B cell (primary cell): ENCODE data around the gene DDAH1. TPM values are rescaled to one million over a fixed set of nuclear protein-coding genes. Genes with fewer than 3 reads are reported as not detected.

Experiments
- ATAC-seq: fragments of 200-7000 bp; cut with Tn5 transposase; one replicate; pipeline ENCODE4 v1.10.0; 2021; ENCODE audit warnings: low read depth, mild to moderate bottlenecking, moderate number of reproducible peaks, moderate library complexity
- CTCF ChIA-PET: fragments of 350-600 bp; sonication (Branson Sonifier 250); formaldehyde crosslinking; loops from one replicate; lab custom pipeline; 2021; ENCODE audit warnings: antibody characterized with exemption, inconsistent platforms; lab: Charles Lee
- POLR2A ChIA-PET: fragments of 350-600 bp; sonication (Branson Sonifier 250); formaldehyde crosslinking; loops from one replicate; lab custom pipeline; 2021; ENCODE audit warnings: antibody characterized with exemption; lab: Charles Lee
- DNase-seq: peaks from one replicate; pipeline ENCODE4 v3.0.0; 2013
- H2AFZ ChIP-seq: 2 replicates; pipeline ENCODE4 v1.6.1; 2012; ENCODE audit warnings: mild to moderate bottlenecking, low read depth, low read length; ENCODE audit not compliant: insufficient read depth, poor library complexity, severe bottlenecking
- H3K27ac ChIP-seq, 2 donors: 1 replicate in 1 of 2; 2 replicates in 1 of 2; pipeline ENCODE4 v1.5.1; 2012 to 2013; ENCODE audit warnings: low read length in 2 of 2, mild to moderate bottlenecking in 2 of 2, moderate library complexity in 1 of 2
- H3K27me3 ChIP-seq, 4 experiments: fragments of 200-600 bp in 1 of 4; sonication (generic) in 1 of 4; replicated peaks in 1 of 4; 1 replicate in 2 of 4; 2 replicates in 2 of 4; pipeline versions ENCODE4 v1.6.1 to v1.7.0; 2013 to 2016; ENCODE audit warnings: low read length in 3 of 4, mild to moderate bottlenecking in 2 of 4, mixed read lengths in 1 of 4, moderate library complexity in 1 of 4; ENCODE audit not compliant: insufficient read depth in 4 of 4, control insufficient read depth in 3 of 4; ENCODE audit errors: control extremely low read depth in 1 of 4
- H3K36me3 ChIP-seq, 2 experiments: replicated peaks in 1 of 2; 1 replicate in 1 of 2; 2 replicates in 1 of 2; pipeline versions ENCODE4 v1.6.1 to v1.7.1; 2013; ENCODE audit warnings: low read length in 1 of 2; ENCODE audit not compliant: insufficient read depth in 2 of 2, control insufficient read depth in 1 of 2; ENCODE audit errors: control extremely low read depth in 1 of 2, extremely low read depth in 1 of 2
- H3K4me1 ChIP-seq, 2 donors: fragments of 200-600 bp in 1 of 2; sonication (generic) in 1 of 2; 1 replicate in 1 of 2; 2 replicates in 1 of 2; pipeline versions ENCODE4 v1.5.1 to v1.6.1; 2013 to 2017; ENCODE audit warnings: low read length in 2 of 2; ENCODE audit not compliant: control insufficient read depth in 2 of 2, insufficient read depth in 2 of 2
- H3K4me2 ChIP-seq: replicated peaks from 2 replicates; pipeline ENCODE3; 2012; ENCODE audit warnings: mild to moderate bottlenecking, low read depth, low read length; ENCODE audit not compliant: poor library complexity, severe bottlenecking
- H3K4me3 ChIP-seq, 5 experiments: fragments of 200-600 bp in 1 of 5; sonication (generic) in 1 of 5; 1 replicate in 3 of 5; 2 replicates in 2 of 5; pipeline versions ENCODE4 v1.5.1 to v1.7.0; 2011 to 2016; ENCODE audit warnings: low read length in 4 of 5, mild to moderate bottlenecking in 4 of 5, low read depth in 2 of 5, control low read depth in 1 of 5, moderate library complexity in 1 of 5; ENCODE audit not compliant: insufficient read depth in 1 of 5; ENCODE audit errors: control extremely low read depth in 1 of 5, extremely low read depth in 1 of 5
- H3K79me2 ChIP-seq: fragments of 200-600 bp; sonication (generic); one replicate; pipeline ENCODE4 v1.6.0; 2016; ENCODE audit warnings: low read length; ENCODE audit not compliant: control insufficient read depth, insufficient read depth
- H3K9ac ChIP-seq: fragments of 200-600 bp; sonication (generic); 2 replicates; pipeline ENCODE4 v1.6.1; 2017; ENCODE audit warnings: mild to moderate bottlenecking, low read length, moderate library complexity
- H3K9me3 ChIP-seq, 3 donors: one replicate each; pipeline versions ENCODE4 v1.6.1 to v1.7.1; 2013; ENCODE audit warnings: low read length in 2 of 3; ENCODE audit not compliant: control insufficient read depth in 2 of 3, insufficient read depth in 1 of 3; ENCODE audit errors: control extremely low read depth in 1 of 3
- H4K20me1 ChIP-seq: 2 replicates; pipeline ENCODE4 v1.6.0; 2012; ENCODE audit warnings: mild to moderate bottlenecking, low read length; ENCODE audit not compliant: insufficient read depth, control insufficient read depth, poor library complexity, severe bottlenecking
- H3K27ac Mint-ChIP-seq: one replicate; pipeline ENCODE4 v1.8.0; 2021; ENCODE audit warnings: mixed read lengths
- H3K27me3 Mint-ChIP-seq: one replicate; pipeline ENCODE4 v1.8.0; 2021; ENCODE audit warnings: mixed read lengths
- H3K4me1 Mint-ChIP-seq: one replicate; pipeline ENCODE4 v1.8.0; 2021; ENCODE audit warnings: mixed read lengths
- H3K4me3 Mint-ChIP-seq: one replicate; pipeline ENCODE4 v1.8.0; 2021; ENCODE audit warnings: mixed read lengths
- H3K9me3 Mint-ChIP-seq: one replicate; pipeline ENCODE4 v1.8.0; 2022; ENCODE audit warnings: mixed read lengths; ENCODE audit not compliant: insufficient read depth
- EZH2 ChIP-seq: IDR thresholded peaks from 2 replicates; pipeline ENCODE4 v1.6.1; 2012; ENCODE audit warnings: borderline replicate concordance, low read depth, mild to moderate bottlenecking, moderate library complexity, low read length; ENCODE audit not compliant: insufficient read depth, poor library complexity, severe bottlenecking
- WGBS: methylation state at CpG from one replicate; pipeline ENCODE4 v1.1.5; 2013; ENCODE audit warnings: missing lambda C conversion rate; ENCODE audit not compliant: insufficient coverage; 5-methylcytosine and 5-hydroxymethylcytosine counted together
- intact Hi-C: fragments of 100-400 bp; cut with micrococcal nuclease; formaldehyde crosslinking; loops from one replicate; pipeline ENCODE4 v1.10.0; 2022
- polyA plus RNA-seq: library from polyadenylated mRNA; depleted of rRNA; stranded (reverse); fragments of >200 nt; gene quantifications from 2 replicates; pipeline ENCODE4 v1.2.3, GENCODE V29; 2012
- total RNA-seq, 2 donors: library from RNA; stranded (reverse); fragments of 120-200 nt in 1 of 2; gene quantifications; 1 replicate in 1 of 2; 2 replicates in 1 of 2; pipeline versions ENCODE4 v1.2.3 to v1.2.4, GENCODE V29; 2013 to 2022
- TF ChIP-seq, protein P1 (sequence below): fragments of 200-600 bp; IDR thresholded peaks from one replicate; pipeline ENCODE4 v1.8.0; 2022; ENCODE audit warnings: antibody characterized with exemption, mild to moderate bottlenecking

The DDAH1 gene
- total and polyA plus RNA-seq, 2 donors (not counting 1 experiment from before 2014, with no cell fraction given), result 0.04 TPM; not detected in 1

DNA sequence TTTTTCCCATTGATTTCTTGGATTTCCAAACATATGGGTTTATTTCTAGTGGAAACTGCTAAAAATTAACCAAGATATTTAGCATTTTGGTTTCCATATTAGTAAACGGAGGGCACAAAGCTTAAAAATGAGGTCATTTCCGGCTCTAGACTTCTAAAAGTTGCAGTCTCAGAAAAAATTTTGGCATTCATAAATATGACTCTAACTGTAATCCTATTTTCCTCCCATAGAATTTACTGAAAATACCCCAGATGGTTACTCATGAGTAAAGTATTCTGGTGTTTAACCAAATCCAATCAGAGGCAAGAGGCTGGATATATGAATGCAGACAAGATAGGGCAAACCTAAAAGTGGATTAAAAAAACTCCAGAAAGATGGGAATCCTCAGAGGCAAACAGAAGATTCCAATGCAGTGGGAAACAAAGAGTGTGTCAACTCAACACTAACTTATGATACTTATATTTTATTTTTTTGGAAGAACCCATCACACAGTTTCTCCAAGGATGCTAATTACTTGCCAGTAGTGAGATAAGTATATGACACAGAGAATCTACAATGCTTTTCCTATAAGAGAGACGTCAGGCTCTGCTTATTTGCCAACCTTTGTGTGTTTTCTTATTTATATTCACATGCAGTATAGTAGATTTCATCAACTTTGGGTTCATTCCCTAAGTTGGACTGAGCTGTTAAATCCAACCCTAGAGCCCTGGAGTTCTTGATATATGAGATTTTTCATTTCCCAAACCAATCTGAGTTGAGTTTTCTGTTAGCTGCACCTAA is 98.4 kb downstream of the DDAH1 start:
- ATAC-seq, result no peak
- no CpG with 5 or more reads among the region's 3 CpGs for WGBS

DNA sequence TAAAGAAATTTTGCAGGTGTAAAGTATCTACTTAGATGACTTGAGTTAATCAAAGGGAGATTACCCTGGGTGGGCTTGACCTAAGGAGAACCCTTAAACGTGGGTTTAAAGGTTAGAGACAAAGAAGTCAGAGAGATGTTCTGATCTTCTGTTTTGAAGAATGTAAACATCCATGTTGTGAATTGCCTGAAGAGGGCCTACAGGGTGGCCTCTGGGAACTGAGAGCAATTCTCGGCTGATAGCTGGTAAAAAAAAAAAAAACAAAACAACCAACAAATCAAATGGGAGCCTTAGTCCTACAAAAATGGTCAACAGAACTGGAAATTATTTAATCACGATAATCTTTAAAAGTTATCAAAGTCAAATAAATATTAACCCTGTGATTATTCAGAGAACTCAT is 99.1 kb downstream of the DDAH1 start:
- Histone ChIP-seq H3K27ac (no peak overlapping the region), H2AFZ (no peak overlapping the region), H3K27me3 (no peaks in the 10 kb centered on the region), H3K79me2 (no peaks in the 10 kb centered on the region), H4K20me1 (no peaks in the 10 kb centered on the region), H3K4me2 (no peak overlapping the region), H3K9me3 (no peaks in the 10 kb centered on the region), H3K4me3 (no peak overlapping the region), H3K9ac (no peak overlapping the region), H3K36me3 (no peaks in the 10 kb centered on the region), H3K4me1 (no peaks in the 10 kb centered on the region)
- Mint-ChIP-seq H3K27ac (no peak overlapping the region), H3K4me1 (no peaks in the 10 kb centered on the region), H3K27me3 (no peaks in the 10 kb centered on the region), H3K9me3 (no peaks in the 10 kb centered on the region), H3K4me3 (no peak overlapping the region)
- ATAC-seq, result no peak
- no peak for TF ChIP-seq EZH2
- TF ChIP-seq, protein P1, sequence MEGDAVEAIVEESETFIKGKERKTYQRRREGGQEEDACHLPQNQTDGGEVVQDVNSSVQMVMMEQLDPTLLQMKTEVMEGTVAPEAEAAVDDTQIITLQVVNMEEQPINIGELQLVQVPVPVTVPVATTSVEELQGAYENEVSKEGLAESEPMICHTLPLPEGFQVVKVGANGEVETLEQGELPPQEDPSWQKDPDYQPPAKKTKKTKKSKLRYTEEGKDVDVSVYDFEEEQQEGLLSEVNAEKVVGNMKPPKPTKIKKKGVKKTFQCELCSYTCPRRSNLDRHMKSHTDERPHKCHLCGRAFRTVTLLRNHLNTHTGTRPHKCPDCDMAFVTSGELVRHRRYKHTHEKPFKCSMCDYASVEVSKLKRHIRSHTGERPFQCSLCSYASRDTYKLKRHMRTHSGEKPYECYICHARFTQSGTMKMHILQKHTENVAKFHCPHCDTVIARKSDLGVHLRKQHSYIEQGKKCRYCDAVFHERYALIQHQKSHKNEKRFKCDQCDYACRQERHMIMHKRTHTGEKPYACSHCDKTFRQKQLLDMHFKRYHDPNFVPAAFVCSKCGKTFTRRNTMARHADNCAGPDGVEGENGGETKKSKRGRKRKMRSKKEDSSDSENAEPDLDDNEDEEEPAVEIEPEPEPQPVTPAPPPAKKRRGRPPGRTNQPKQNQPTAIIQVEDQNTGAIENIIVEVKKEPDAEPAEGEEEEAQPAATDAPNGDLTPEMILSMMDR, result no peak
- 70% methylated on average over 1 of the region's 3 CpGs for WGBS
- ChIA-PET CTCF (no interaction called here), POLR2A (no interaction called here)
- intact Hi-C loops, result no loop called here
- no peak for DNase-seq

More for the DNA sequence above, 98.4 kb downstream of the DDAH1 start:
- no peaks in the 10 kb centered on the region for H3K27me3 ChIP-seq
- H4K20me1 ChIP-seq, result no peaks in the 10 kb centered on the region
- H3K27me3 Mint-ChIP-seq, result no peaks in the 10 kb centered on the region
- POLR2A ChIA-PET, result no interaction called here
- H2AFZ ChIP-seq, result no peak overlapping the region
- H3K4me1 ChIP-seq, result no peaks in the 10 kb centered on the region
- H3K9ac ChIP-seq, result no peak overlapping the region
- no peaks in the 10 kb centered on the region for H3K79me2 ChIP-seq
- no peak overlapping the region for H3K27ac ChIP-seq
- H3K36me3 ChIP-seq, result no peaks in the 10 kb centered on the region
- no peak overlapping the region for H3K27ac Mint-ChIP-seq
- H3K4me3 ChIP-seq, result no peak overlapping the region
- CTCF ChIA-PET, result no interaction called here
- DNase-seq, result no peak
- no peaks in the 10 kb centered on the region for H3K9me3 Mint-ChIP-seq
- H3K9me3 ChIP-seq, result no peaks in the 10 kb centered on the region
- H3K4me2 ChIP-seq, result no peak overlapping the region
- no peaks in the 10 kb centered on the region for H3K4me1 Mint-ChIP-seq
- intact Hi-C loops, result no loop called here
- H3K4me3 Mint-ChIP-seq, result no peak overlapping the region
- no peak for TF ChIP-seq EZH2
- TF ChIP-seq, protein P1, result no peak
